Measurements from ENCODE around the gene NADK2.

NADK2 gene

DNA sequence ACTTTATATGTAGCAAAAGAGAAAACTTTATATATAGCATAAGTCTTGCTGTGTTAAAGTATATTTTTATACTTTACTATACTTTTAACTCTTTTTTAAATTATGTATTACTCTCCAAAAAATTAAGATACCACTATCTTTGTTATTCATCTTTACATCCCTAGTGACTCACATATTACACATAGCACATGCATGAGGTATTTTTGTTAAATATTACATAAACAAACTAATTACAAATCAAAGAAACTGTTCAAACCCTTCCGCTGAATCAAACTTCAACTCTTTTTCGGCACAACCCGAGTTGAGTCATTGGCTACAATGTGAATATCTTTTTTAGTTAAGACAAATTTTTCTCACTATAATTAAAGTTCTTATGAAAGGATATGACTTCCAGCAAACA lies 32.1 kb downstream of the NADK2 start:
- H3K4me3 ChIP-seq (ENCODE audit: control insufficient read depth in 1 of 7, extremely low read depth in 1 of 7, insufficient read depth in 4 of 7, low read depth in 2 of 7, low read length in 6 of 7): no peak overlapping the region
- CTCF ChIA-PET: interaction anchor here (1.0 to 1.2 kb wide), 2 partner anchors 11 to 29 kb away, joined by 3 to 4 read pairs; no protein-coding TSS in a partner anchor
- peaks cover 6 to 27% (median 13%) of the 10 kb centered on the region in 4 experiments for H3K36me3 ChIP-seq (ENCODE audit: control insufficient read depth in 4 of 4, insufficient read depth in 4 of 4, low read length in 3 of 4)
- H3K4me1 ChIP-seq (ENCODE audit: control extremely low read depth in 1 of 4, control insufficient read depth in 4 of 4, insufficient read depth in 4 of 4, low read length in 3 of 4): no peaks in the 10 kb centered on the region
- POLR2A ChIA-PET: interaction anchor here (0.8 kb wide), 1 partner anchor 43 kb away, joined by 3 read pairs; no protein-coding TSS in a partner anchor
- no peak overlapping the region for H3K27ac ChIP-seq (ENCODE audit: insufficient read depth in 1 of 2, low read depth in 1 of 2, low read length in 2 of 2, poor library complexity in 1 of 2, severe bottlenecking in 2 of 2)
- no peak for DNase-seq
- H3K9me3 ChIP-seq (ENCODE audit: control extremely low read depth in 1 of 5, control insufficient read depth in 4 of 5, insufficient read depth in 2 of 5, low read depth in 1 of 5, low read length in 4 of 5): no peaks in the 10 kb centered on the region
- WGBS (ENCODE audit: insufficient coverage): no CpG with 5 or more reads among the region's 3 CpGs
- no peaks in the 10 kb centered on the region for H3K27me3 ChIP-seq (replicated peaks in 2 of 5; ENCODE audit: control insufficient read depth in 4 of 5, insufficient read depth in 5 of 5, low read length in 4 of 5)

DNA sequence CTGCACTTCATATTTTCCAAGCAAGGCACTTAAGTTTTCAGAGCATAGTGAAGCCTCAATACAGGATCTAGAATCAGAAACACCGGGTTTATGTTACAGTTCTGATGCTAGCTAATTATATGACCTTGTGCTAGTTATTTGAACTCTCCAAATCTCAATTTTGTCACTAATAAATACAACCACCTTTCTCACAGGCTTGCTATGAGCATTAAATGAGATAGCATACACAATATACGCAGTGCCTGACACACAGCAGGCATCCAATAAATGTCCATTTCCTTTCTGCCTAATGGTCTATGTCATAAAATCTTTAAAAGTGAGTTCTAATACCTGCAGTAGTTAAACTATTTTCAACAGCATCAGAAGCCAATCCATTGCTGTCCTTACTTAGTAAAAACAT lies 32.9 kb downstream of the NADK2 start:
- peaks cover 4 to 24% (median 13%) of the 10 kb centered on the region in 4 experiments for H3K36me3 ChIP-seq (ENCODE audit: control insufficient read depth in 4 of 4, insufficient read depth in 4 of 4, low read length in 3 of 4)
- ChIA-PET CTCF (interaction anchor here (1.2 kb wide), 1 partner anchor 30 kb away, joined by 4 read pairs; no protein-coding TSS in a partner anchor), POLR2A (no interaction called here)
- H3K27me3 ChIP-seq (replicated peaks in 2 of 5; ENCODE audit: control insufficient read depth in 4 of 5, insufficient read depth in 5 of 5, low read length in 4 of 5): no peaks in the 10 kb centered on the region
- DNase-seq: no peak
- H3K4me1 ChIP-seq (ENCODE audit: control extremely low read depth in 1 of 4, control insufficient read depth in 4 of 4, insufficient read depth in 4 of 4, low read length in 3 of 4): no peaks in the 10 kb centered on the region
- H3K27ac ChIP-seq (ENCODE audit: insufficient read depth in 1 of 2, low read depth in 1 of 2, low read length in 2 of 2, poor library complexity in 1 of 2, severe bottlenecking in 2 of 2): no peak overlapping the region
- 100% methylated on average over 1 of the region's 2 CpGs for WGBS (ENCODE audit: insufficient coverage)
- H3K9me3 ChIP-seq (ENCODE audit: control extremely low read depth in 1 of 5, control insufficient read depth in 4 of 5, insufficient read depth in 2 of 5, low read depth in 1 of 5, low read length in 4 of 5): no peaks in the 10 kb centered on the region
- H3K4me3 ChIP-seq (ENCODE audit: control insufficient read depth in 1 of 7, extremely low read depth in 1 of 7, insufficient read depth in 4 of 7, low read depth in 2 of 7, low read length in 6 of 7): no peak overlapping the region

DNA sequence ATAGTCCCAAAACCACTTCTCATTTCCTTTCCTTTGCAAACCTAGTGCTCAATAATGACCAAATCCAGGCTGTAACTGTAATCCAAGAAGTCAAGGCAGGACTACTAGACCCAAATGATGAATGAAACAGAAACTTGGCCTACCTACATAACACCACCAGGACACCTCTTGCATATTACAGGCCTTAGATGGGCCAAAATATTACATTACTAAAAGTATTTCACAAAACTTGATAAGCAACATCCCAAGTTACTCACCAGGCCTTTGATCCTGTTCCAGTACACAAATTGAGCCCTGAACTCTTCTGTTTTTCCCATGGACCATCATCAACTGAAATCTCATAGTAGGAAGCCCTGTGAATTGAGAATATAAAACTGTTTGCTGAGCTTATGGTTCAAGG lies 34.8 kb downstream of the NADK2 start:
- CTCF ChIA-PET: interaction anchor here (1.2 kb wide), 1 partner anchor 18 kb away, joined by 3 read pairs; no protein-coding TSS in a partner anchor
- H3K9me3 ChIP-seq (ENCODE audit: control extremely low read depth in 1 of 5, control insufficient read depth in 4 of 5, insufficient read depth in 2 of 5, low read depth in 1 of 5, low read length in 4 of 5): no peaks in the 10 kb centered on the region
- POLR2A ChIA-PET: no interaction called here

DNA sequence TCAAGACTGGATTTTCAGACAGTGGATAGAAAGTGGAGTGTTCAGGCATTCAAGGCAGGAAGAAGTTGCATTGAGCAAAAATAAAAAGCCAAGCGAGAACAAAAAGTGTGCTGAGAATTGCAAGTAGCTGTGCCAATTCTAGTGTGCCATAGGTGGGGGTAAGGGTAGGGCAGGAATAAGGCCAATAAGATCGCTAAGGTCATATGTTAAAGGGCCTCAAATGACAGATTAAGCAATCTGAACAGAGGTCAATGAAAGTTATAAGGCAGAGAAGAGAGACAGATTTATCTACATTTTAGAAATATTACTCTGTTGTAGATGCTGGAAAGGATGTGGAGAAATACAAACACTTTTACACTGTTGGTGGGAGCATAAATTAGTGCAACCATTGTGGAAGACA lies 36.4 kb downstream of the NADK2 start:
- H3K4me3 ChIP-seq (ENCODE audit: control insufficient read depth in 1 of 7, extremely low read depth in 1 of 7, insufficient read depth in 4 of 7, low read depth in 2 of 7, low read length in 6 of 7): no peak overlapping the region
- no peak overlapping the region for H3K27ac ChIP-seq (ENCODE audit: insufficient read depth in 1 of 2, low read depth in 1 of 2, low read length in 2 of 2, poor library complexity in 1 of 2, severe bottlenecking in 2 of 2)
- 100% methylated on average over 2 of the region's 2 CpGs for WGBS (ENCODE audit: insufficient coverage)
- H3K27me3 ChIP-seq (replicated peaks in 2 of 5; ENCODE audit: control insufficient read depth in 4 of 5, insufficient read depth in 5 of 5, low read length in 4 of 5): no peaks in the 10 kb centered on the region
- no peak for DNase-seq
- peaks cover 0 to 22% (median 13%) of the 10 kb centered on the region in 4 experiments for H3K36me3 ChIP-seq (ENCODE audit: control insufficient read depth in 4 of 4, insufficient read depth in 4 of 4, low read length in 3 of 4)
- ChIA-PET POLR2A (no interaction called here), CTCF (no interaction called here)
- H3K4me1 ChIP-seq (ENCODE audit: control extremely low read depth in 1 of 4, control insufficient read depth in 4 of 4, insufficient read depth in 4 of 4, low read length in 3 of 4): peaks cover 0 to 10% (median 0%) of the 10 kb centered on the region in 4 experiments
- H3K9me3 ChIP-seq (ENCODE audit: control extremely low read depth in 1 of 5, control insufficient read depth in 4 of 5, insufficient read depth in 2 of 5, low read depth in 1 of 5, low read length in 4 of 5): no peaks in the 10 kb centered on the region

More for the DNA sequence above, 34.8 kb downstream of the NADK2 start:
- H3K27me3 ChIP-seq (replicated peaks in 2 of 5; ENCODE audit: control insufficient read depth in 4 of 5, insufficient read depth in 5 of 5, low read length in 4 of 5): no peaks in the 10 kb centered on the region
- no peak for DNase-seq
- no peak overlapping the region for H3K4me3 ChIP-seq (ENCODE audit: control insufficient read depth in 1 of 7, extremely low read depth in 1 of 7, insufficient read depth in 4 of 7, low read depth in 2 of 7, low read length in 6 of 7)
- peaks cover 0 to 10% (median 0%) of the 10 kb centered on the region in 4 experiments for H3K4me1 ChIP-seq (ENCODE audit: control extremely low read depth in 1 of 4, control insufficient read depth in 4 of 4, insufficient read depth in 4 of 4, low read length in 3 of 4)
- H3K36me3 ChIP-seq (ENCODE audit: control insufficient read depth in 4 of 4, insufficient read depth in 4 of 4, low read length in 3 of 4): peaks cover 0 to 19% (median 10%) of the 10 kb centered on the region in 4 experiments
- no peak overlapping the region for H3K27ac ChIP-seq (ENCODE audit: insufficient read depth in 1 of 2, low read depth in 1 of 2, low read length in 2 of 2, poor library complexity in 1 of 2, severe bottlenecking in 2 of 2)

DNA sequence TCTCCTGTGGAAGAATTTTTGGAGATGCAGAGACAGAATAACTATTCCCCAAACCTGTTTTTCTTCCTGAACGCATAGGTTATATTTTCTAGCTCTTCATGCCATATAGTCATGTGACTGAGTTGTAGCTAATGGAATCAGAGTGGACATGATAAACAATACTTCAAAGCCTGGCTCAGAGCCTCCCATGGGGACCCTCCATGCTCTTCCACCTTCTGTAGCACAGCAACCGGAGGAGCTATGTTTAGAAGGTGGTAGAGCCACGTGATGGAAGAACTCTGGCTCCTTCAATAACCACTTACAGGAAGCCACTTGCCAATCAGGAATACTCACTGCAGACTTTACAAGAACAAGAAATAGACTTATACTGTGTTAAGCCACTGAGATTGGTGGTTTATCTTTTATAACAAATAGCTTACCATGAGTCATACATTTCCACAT lies 39.2 kb downstream of the NADK2 start:
- no peaks in the 10 kb centered on the region for H3K27me3 ChIP-seq (replicated peaks in 2 of 5; ENCODE audit: control insufficient read depth in 4 of 5, insufficient read depth in 5 of 5, low read length in 4 of 5)
- no peak overlapping the region for H3K27ac ChIP-seq (ENCODE audit: insufficient read depth in 1 of 2, low read depth in 1 of 2, low read length in 2 of 2, poor library complexity in 1 of 2, severe bottlenecking in 2 of 2)
- 100% methylated on average over 1 of the region's 3 CpGs for WGBS (ENCODE audit: insufficient coverage)
- H3K36me3 ChIP-seq (ENCODE audit: control insufficient read depth in 4 of 4, insufficient read depth in 4 of 4, low read length in 3 of 4): peaks cover 0 to 27% (median 16%) of the 10 kb centered on the region in 4 experiments
- H3K4me1 ChIP-seq (ENCODE audit: control extremely low read depth in 1 of 4, control insufficient read depth in 4 of 4, insufficient read depth in 4 of 4, low read length in 3 of 4): peaks cover 0 to 10% (median 0%) of the 10 kb centered on the region in 4 experiments
- no peak overlapping the region for H3K4me3 ChIP-seq (ENCODE audit: control insufficient read depth in 1 of 7, extremely low read depth in 1 of 7, insufficient read depth in 4 of 7, low read depth in 2 of 7, low read length in 6 of 7)
- ChIA-PET POLR2A (no interaction called here), CTCF (interaction anchor here (0.6 to 1.4 kb wide), 6 partner anchors 8 to 105 kb away, joined by 3 read pairs; no protein-coding TSS in a partner anchor)
- DNase-seq: peak in 2 of 3 donors; percentile 28 to 45
- H3K9me3 ChIP-seq (ENCODE audit: control extremely low read depth in 1 of 5, control insufficient read depth in 4 of 5, insufficient read depth in 2 of 5, low read depth in 1 of 5, low read length in 4 of 5): no peaks in the 10 kb centered on the region

DNA sequence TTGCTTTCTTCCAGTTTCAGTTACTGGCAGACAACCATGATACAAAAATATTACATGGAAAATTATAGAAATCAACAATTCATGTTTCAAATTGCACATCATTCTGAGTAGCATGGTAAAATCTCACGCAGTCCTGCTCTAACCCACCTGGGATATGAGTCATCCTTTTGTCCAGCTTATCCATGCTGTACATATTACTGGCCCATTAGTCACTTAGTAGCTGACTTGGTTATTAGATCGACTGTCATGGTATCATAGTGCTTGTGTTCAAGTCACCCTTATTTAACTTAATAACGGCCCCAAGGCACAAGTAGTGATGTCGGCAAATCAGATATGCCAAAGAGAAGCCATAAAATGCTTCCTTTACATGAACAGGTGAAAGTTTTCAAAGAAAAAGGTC lies 41.2 kb downstream of the NADK2 start:
- H3K27me3 ChIP-seq (replicated peaks in 2 of 5; ENCODE audit: control insufficient read depth in 4 of 5, insufficient read depth in 5 of 5, low read length in 4 of 5): no peaks in the 10 kb centered on the region
- peaks cover 4 to 40% (median 20%) of the 10 kb centered on the region in 4 experiments for H3K36me3 ChIP-seq (ENCODE audit: control insufficient read depth in 4 of 4, insufficient read depth in 4 of 4, low read length in 3 of 4)
- H3K4me1 ChIP-seq (ENCODE audit: control extremely low read depth in 1 of 4, control insufficient read depth in 4 of 4, insufficient read depth in 4 of 4, low read length in 3 of 4): peaks cover 0 to 10% (median 0%) of the 10 kb centered on the region in 4 experiments
- DNase-seq: no peak
- no peaks in the 10 kb centered on the region for H3K9me3 ChIP-seq (ENCODE audit: control extremely low read depth in 1 of 5, control insufficient read depth in 4 of 5, insufficient read depth in 2 of 5, low read depth in 1 of 5, low read length in 4 of 5)
- no peak overlapping the region for H3K27ac ChIP-seq (ENCODE audit: insufficient read depth in 1 of 2, low read depth in 1 of 2, low read length in 2 of 2, poor library complexity in 1 of 2, severe bottlenecking in 2 of 2)
- no peak overlapping the region for H3K4me3 ChIP-seq (ENCODE audit: control insufficient read depth in 1 of 7, extremely low read depth in 1 of 7, insufficient read depth in 4 of 7, low read depth in 2 of 7, low read length in 6 of 7)
- WGBS (ENCODE audit: insufficient coverage): 100% methylated on average over 1 of the region's 4 CpGs
- CTCF ChIA-PET: no interaction called here
- POLR2A ChIA-PET: no interaction called here

DNA sequence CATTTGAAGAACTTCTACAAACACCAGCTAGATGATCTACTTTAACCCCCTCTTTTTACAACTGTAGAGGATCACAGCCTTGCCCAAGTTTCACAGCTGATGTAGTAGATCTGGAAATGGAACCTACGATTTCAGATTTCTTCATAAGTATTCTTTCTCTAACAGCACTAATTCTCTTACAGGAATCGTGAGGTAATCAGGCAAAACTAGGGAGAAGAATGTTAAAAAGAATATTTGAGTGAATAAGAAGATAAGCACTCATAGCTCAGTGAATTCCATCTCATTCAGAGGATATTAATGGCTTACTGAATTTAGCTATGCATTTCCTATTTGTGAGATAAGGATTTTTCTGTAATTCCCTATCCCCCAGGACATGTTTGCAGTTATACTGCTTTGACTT lies 42.1 kb downstream of the NADK2 start:
- Histone ChIP-seq H3K4me3 (ENCODE audit: control insufficient read depth in 1 of 7, extremely low read depth in 1 of 7, insufficient read depth in 4 of 7, low read depth in 2 of 7, low read length in 6 of 7) (no peak overlapping the region), H3K36me3 (ENCODE audit: control insufficient read depth in 4 of 4, insufficient read depth in 4 of 4, low read length in 3 of 4) (peaks cover 4 to 42% (median 16%) of the 10 kb centered on the region in 4 experiments), H3K27ac (ENCODE audit: insufficient read depth in 1 of 2, low read depth in 1 of 2, low read length in 2 of 2, poor library complexity in 1 of 2, severe bottlenecking in 2 of 2) (no peak overlapping the region), H3K27me3 (replicated peaks in 2 of 5; ENCODE audit: control insufficient read depth in 4 of 5, insufficient read depth in 5 of 5, low read length in 4 of 5) (no peaks in the 10 kb centered on the region), H3K4me1 (ENCODE audit: control extremely low read depth in 1 of 4, control insufficient read depth in 4 of 4, insufficient read depth in 4 of 4, low read length in 3 of 4) (peaks cover 0 to 10% (median 0%) of the 10 kb centered on the region in 4 experiments), H3K9me3 (ENCODE audit: control extremely low read depth in 1 of 5, control insufficient read depth in 4 of 5, insufficient read depth in 2 of 5, low read depth in 1 of 5, low read length in 4 of 5) (no peaks in the 10 kb centered on the region)
- WGBS (ENCODE audit: insufficient coverage): no CpG with 5 or more reads among the region's 2 CpGs
- ChIA-PET POLR2A (no interaction called here), CTCF (no interaction called here)
- no peak for DNase-seq

Data from common myeloid progenitor, CD34-positive (primary cell).